SK-N-SH (cell line): ENCODE data around the gene IFITM1. TPM values are rescaled to one million over a fixed set of nuclear protein-coding genes. Genes with fewer than 3 reads are reported as not detected.

Experiments used
- CTCF ChIA-PET: fragments of 300-600, 350-600 bp; formaldehyde crosslinking; extraction: SDS; loops from one replicate; lab custom pipeline; 2021; lab: Yijun Ruan, JAX
- POLR2A ChIA-PET: fragments of 350-600 bp; sonication (Branson Sonifier 250); formaldehyde crosslinking; extraction: SDS; loops from one replicate; lab custom pipeline; 2020; ENCODE audit warnings: antibody characterized with exemption, inconsistent platforms; lab: Yijun Ruan, JAX
- DNase-seq: peaks from one replicate; pipeline ENCODE4 v3.0.0; 2012
- H2AFZ ChIP-seq: fragments of 200-600 bp; sonication (generic); 2 replicates; pipeline ENCODE4 v1.8.1; 2016; ENCODE audit warnings: antibody characterized with exemption, mild to moderate bottlenecking, low read depth
- H3F3A ChIP-seq: fragments of 200-600 bp; sonication (generic); replicated peaks from 2 replicates; pipeline ENCODE3; 2016; ENCODE audit warnings: antibody characterized with exemption, mild to moderate bottlenecking; ENCODE audit not compliant: insufficient read depth
- H3K27ac ChIP-seq, 2 experiments: fragments of 200-500 bp in 1 of 2; fragments of 200-600 bp in 1 of 2; sonication (Bioruptor generic) in 1 of 2; sonication (generic), shearing (Covaris generic) in 1 of 2; 2 replicates each; pipeline versions ENCODE4 v1.5.1 to v1.6.1; 2014 to 2016; ENCODE audit warnings: low read depth in 2 of 2, inconsistent platforms in 1 of 2, low read length in 1 of 2, mild to moderate bottlenecking in 1 of 2, mixed read lengths in 1 of 2
- H3K27me3 ChIP-seq: fragments of 200-600 bp; sonication (generic), shearing (Covaris generic); 2 replicates; pipeline ENCODE4 v1.6.1; 2016; ENCODE audit warnings: mixed run types; ENCODE audit not compliant: insufficient read depth
- H3K36me3 ChIP-seq, 2 experiments: fragments of 200-500 bp in 1 of 2; fragments of 200-600 bp in 1 of 2; sonication (Bioruptor generic) in 1 of 2; sonication (generic) in 1 of 2; replicated peaks in 1 of 2; 2 replicates each; pipeline versions ENCODE3 to v1.5.1; 2014 to 2016; ENCODE audit warnings: low read length in 1 of 2, mild to moderate bottlenecking in 1 of 2; ENCODE audit not compliant: insufficient read depth in 2 of 2, control insufficient read depth in 1 of 2
- H3K4me1 ChIP-seq, 2 experiments: fragments of 200-500 bp in 1 of 2; fragments of 200-600 bp in 1 of 2; sonication (Bioruptor generic) in 1 of 2; sonication (generic), shearing (Covaris generic) in 1 of 2; 2 replicates each; pipeline versions ENCODE4 v1.5.1 to v1.6.1; 2014 to 2016; ENCODE audit warnings: low read depth in 1 of 2, low read length in 1 of 2, mixed run types in 1 of 2; ENCODE audit not compliant: insufficient read depth in 2 of 2, control insufficient read depth in 1 of 2
- H3K4me2 ChIP-seq: fragments of 200-600 bp; sonication (generic), shearing (Covaris generic); 2 replicates; pipeline ENCODE4 v1.6.1; 2017; ENCODE audit warnings: mixed run types
- H3K4me3 ChIP-seq, 2 experiments: fragments of 200-500 bp in 1 of 2; fragments of 200-600 bp in 1 of 2; sonication (Bioruptor generic) in 1 of 2; sonication (generic), shearing (Covaris generic) in 1 of 2; 2 replicates each; pipeline versions ENCODE4 v1.5.1 to v1.8.1; 2014 to 2016; ENCODE audit warnings: low read depth in 2 of 2, inconsistent platforms in 1 of 2, low read length in 1 of 2, mild to moderate bottlenecking in 1 of 2, mixed read lengths in 1 of 2, moderate library complexity in 1 of 2
- H3K79me2 ChIP-seq: fragments of 200-600 bp; sonication (generic); 2 replicates; pipeline ENCODE4 v1.8.1; 2017; ENCODE audit warnings: mild to moderate bottlenecking; ENCODE audit not compliant: insufficient read depth
- H3K9ac ChIP-seq: fragments of 200-600 bp; sonication (generic); 2 replicates; pipeline ENCODE4 v1.6.1; 2017; ENCODE audit warnings: mixed run types
- H3K9me2 ChIP-seq: fragments of 200-600 bp; sonication (generic); 2 replicates; pipeline ENCODE4 v1.6.1; 2017; ENCODE audit warnings: mixed run types
- H3K9me3 ChIP-seq: fragments of 200-600 bp; sonication (generic); 2 replicates; pipeline ENCODE4 v1.6.1; 2017; ENCODE audit warnings: mixed run types, mild to moderate bottlenecking, moderate library complexity
- H4K20me1 ChIP-seq: fragments of 200-600 bp; sonication (generic); 2 replicates; pipeline ENCODE4 v1.6.1; 2017; ENCODE audit warnings: mild to moderate bottlenecking, mixed run types; ENCODE audit not compliant: insufficient read depth
- CHD2 ChIP-seq: fragments of 150-350 bp; IDR thresholded peaks from 2 replicates; pipeline ENCODE4 v1.6.1; 2018; ENCODE audit warnings: low read length; ENCODE audit not compliant: partially characterized antibody
- EZH2phosphoT487 ChIP-seq: fragments of 200-600 bp; sonication (generic); IDR thresholded peaks from 2 replicates; pipeline ENCODE4 v1.6.1; 2017; ENCODE audit warnings: low read depth, mixed run types, mild to moderate bottlenecking, antibody characterized with exemption, moderate library complexity, borderline replicate concordance
- GABPA ChIP-seq: IDR thresholded peaks from 2 replicates; pipeline ENCODE4 v1.4.0; 2012; ENCODE audit warnings: low read depth, mild to moderate bottlenecking
- GATA2 ChIP-seq: sonication (generic); formaldehyde crosslinking; IDR thresholded peaks from 2 replicates; pipeline ENCODE4 v1.5.0; 2020; ENCODE audit warnings: mild to moderate bottlenecking, missing genetic modification reagents
- MEF2A ChIP-seq: IDR thresholded peaks from 2 replicates; pipeline ENCODE4 v1.4.0; 2012; ENCODE audit warnings: low read depth, borderline replicate concordance
- MXI1 ChIP-seq: IDR thresholded peaks from 2 replicates; pipeline ENCODE4 v1.6.1; 2012; ENCODE audit warnings: mild to moderate bottlenecking, low read depth, low read length, improper control_type of control experiment
- NFIC ChIP-seq: IDR thresholded peaks from 2 replicates; pipeline ENCODE4 v1.4.0; 2012; ENCODE audit warnings: borderline replicate concordance
- RAD21 ChIP-seq: IDR thresholded peaks from 2 replicates; pipeline ENCODE4 v1.6.1; 2012; ENCODE audit warnings: mild to moderate bottlenecking, low read length
- RCOR1 ChIP-seq: fragments of 150-350 bp; IDR thresholded peaks from 2 replicates; pipeline ENCODE4 v1.6.1; 2017; ENCODE audit warnings: antibody characterized with exemption, low read length
- RFX5 ChIP-seq: IDR thresholded peaks from 2 replicates; pipeline ENCODE4 v1.6.1; 2012; ENCODE audit warnings: mild to moderate bottlenecking, improper control_type of control experiment, low read length
- SMC3 ChIP-seq: IDR thresholded peaks from 2 replicates; pipeline ENCODE4 v1.6.1; 2012; ENCODE audit warnings: low read depth, low read length, improper control_type of control experiment
- TAF1 ChIP-seq: IDR thresholded peaks from 2 replicates; pipeline ENCODE4 v1.6.1; 2012; ENCODE audit warnings: low read depth, mild to moderate bottlenecking, low read length, moderate library complexity, borderline replicate concordance
- TEAD4 ChIP-seq: IDR thresholded peaks from 2 replicates; pipeline ENCODE4 v1.4.0; 2012; ENCODE audit warnings: mild to moderate bottlenecking, borderline replicate concordance; ENCODE audit not compliant: insufficient read depth
- YY1 ChIP-seq: IDR thresholded peaks from 2 replicates; pipeline ENCODE4 v1.4.0; 2012; ENCODE audit warnings: low read depth, mild to moderate bottlenecking
- WGBS: methylation state at CpG from one replicate; pipeline ENCODE4 v1.1.6; 2017; ENCODE audit warnings: low lambda C conversion rate; 5-methylcytosine and 5-hydroxymethylcytosine counted together
- polyA plus RNA-seq, 3 experiments: library from polyadenylated mRNA; depleted of rRNA; stranded (reverse); fragments of >200 nt; gene quantifications; 2 replicates each; pipeline ENCODE4 v1.2.3, GENCODE V29; 2012
- TF ChIP-seq, protein P1 (sequence below): IDR thresholded peaks from 2 replicates; pipeline ENCODE4; 2012
- TF ChIP-seq, protein P2 (sequence below): IDR thresholded peaks from 2 replicates; pipeline ENCODE4 v1.4.0; 2012; ENCODE audit warnings: low read depth, borderline replicate concordance
- TF ChIP-seq, protein P3 (sequence below): IDR thresholded peaks from 2 replicates; pipeline ENCODE4 v1.4.0; 2012; ENCODE audit warnings: low read depth, borderline replicate concordance
- TF ChIP-seq, protein P4 (sequence below): IDR thresholded peaks from 2 replicates; pipeline ENCODE4 v1.6.1; 2012; ENCODE audit warnings: mild to moderate bottlenecking, low read depth, low read length, moderate library complexity
- TF ChIP-seq, protein P5 (sequence below): IDR thresholded peaks from 2 replicates; pipeline ENCODE4 v1.4.0; 2012; ENCODE audit warnings: low read depth

Gene IFITM1
- polyA plus RNA-seq, 1 of the 3 experiments (the other 2 are of a cell fraction) = 19.4 TPM

DNA sequence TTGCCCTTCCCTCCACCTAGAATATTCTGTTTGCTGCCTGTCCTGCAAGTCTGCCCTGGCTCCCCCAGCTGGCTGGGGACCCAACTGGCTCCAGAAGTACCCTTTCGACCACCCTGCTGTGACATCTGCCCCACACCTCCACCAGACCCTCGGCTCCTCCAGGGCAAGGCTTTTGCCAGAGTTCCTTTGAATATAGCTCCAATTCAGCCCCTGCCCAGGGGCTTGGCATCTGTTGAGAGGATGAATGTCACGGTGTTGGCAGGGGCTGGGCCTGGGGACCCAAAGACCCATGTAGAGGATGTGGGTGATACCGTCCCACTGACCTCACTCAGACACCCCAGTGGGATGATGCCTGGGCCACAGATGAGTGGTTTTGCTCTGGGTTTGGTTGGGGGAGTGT lies 31.7 kb upstream of the IFITM1 start:
- H3K27ac ChIP-seq = no peak overlapping the region
- no peaks in the 10 kb centered on the region for H3K4me1 ChIP-seq
- H3F3A ChIP-seq = no peaks in the 10 kb centered on the region
- CTCF ChIA-PET = interaction anchor here (4.1 kb wide), 1 partner anchor 31 kb away, joined by 16 read pairs; no protein-coding TSS in a partner anchor
- no peaks in the 10 kb centered on the region for H3K9me3 ChIP-seq
- POLR2A ChIA-PET = no interaction called here
- no peaks in the 10 kb centered on the region for H3K9me2 ChIP-seq
- TF ChIP-seq YY1 (no peak), SMC3 (no peak), RFX5 (no peak), MEF2A (no peak), CHD2 (no peak), MXI1 (no peak), RAD21 (no peak), GATA2 (CRISPR knock-in tag) (no peak), GABPA (no peak)
- TF ChIP-seq, protein P1, sequence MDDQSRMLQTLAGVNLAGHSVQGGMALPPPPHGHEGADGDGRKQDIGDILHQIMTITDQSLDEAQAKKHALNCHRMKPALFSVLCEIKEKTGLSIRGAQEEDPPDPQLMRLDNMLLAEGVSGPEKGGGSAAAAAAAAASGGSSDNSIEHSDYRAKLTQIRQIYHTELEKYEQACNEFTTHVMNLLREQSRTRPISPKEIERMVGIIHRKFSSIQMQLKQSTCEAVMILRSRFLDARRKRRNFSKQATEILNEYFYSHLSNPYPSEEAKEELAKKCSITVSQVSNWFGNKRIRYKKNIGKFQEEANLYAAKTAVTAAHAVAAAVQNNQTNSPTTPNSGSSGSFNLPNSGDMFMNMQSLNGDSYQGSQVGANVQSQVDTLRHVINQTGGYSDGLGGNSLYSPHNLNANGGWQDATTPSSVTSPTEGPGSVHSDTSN = no peak
- TF ChIP-seq, protein P2, sequence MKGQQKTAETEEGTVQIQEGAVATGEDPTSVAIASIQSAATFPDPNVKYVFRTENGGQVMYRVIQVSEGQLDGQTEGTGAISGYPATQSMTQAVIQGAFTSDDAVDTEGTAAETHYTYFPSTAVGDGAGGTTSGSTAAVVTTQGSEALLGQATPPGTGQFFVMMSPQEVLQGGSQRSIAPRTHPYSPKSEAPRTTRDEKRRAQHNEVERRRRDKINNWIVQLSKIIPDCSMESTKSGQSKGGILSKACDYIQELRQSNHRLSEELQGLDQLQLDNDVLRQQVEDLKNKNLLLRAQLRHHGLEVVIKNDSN = no peak
- peak; percentile 25 for DNase-seq
- H3K27me3 ChIP-seq = peaks cover 56% of the 10 kb centered on the region
- WGBS = 5% methylated on average over 4 of the region's 4 CpGs
- no peaks in the 10 kb centered on the region for H4K20me1 ChIP-seq
- no peak overlapping the region for H2AFZ ChIP-seq
- H3K79me2 ChIP-seq = no peaks in the 10 kb centered on the region
- no peak overlapping the region for H3K9ac ChIP-seq
- H3K4me3 ChIP-seq = no peak overlapping the region
- H3K36me3 ChIP-seq = no peaks in the 10 kb centered on the region
- no peak overlapping the region for H3K4me2 ChIP-seq

DNA sequence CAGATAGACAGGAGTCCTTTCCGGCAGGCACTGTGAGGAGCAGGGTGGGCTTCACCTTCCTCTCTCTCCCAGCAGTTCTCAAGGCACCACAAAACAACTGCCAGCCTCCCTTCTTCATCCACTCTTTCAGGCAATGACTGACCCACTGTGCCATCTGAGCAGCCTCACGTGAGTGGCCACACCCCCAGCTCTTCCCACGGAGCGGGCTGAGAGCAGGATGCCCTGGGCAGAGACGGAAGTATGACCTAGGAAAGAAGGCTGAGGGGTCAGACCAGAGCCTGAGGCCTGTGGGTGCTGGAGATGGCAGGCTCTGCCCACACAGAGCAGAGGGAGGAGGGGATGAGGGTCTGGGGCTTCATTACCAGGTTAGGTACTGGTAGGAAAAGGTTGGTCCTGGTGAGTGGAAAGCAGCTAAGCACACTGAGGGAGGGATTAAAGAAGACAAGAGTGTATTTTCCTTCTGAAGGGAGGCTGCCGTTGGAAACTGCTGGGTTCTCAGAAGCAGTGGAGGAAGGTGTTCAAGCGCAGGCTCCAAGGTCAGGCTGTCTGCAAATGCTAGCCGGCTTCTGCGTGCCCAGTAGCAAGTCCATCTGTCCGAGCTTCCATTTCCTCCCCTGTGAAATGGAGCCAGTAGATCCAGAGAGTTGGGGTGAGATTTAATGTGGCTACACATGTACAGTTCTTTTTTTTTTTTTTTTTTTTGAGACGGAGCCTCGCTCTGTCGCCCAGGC lies 31.0 kb upstream of the IFITM1 start:
- ChIA-PET CTCF (interaction anchor here (1.4 to 1.9 kb wide), 2 partner anchors 8 to 32 kb away, joined by 6 to 9 read pairs; no protein-coding TSS in a partner anchor), POLR2A (no interaction called here)
- H3K9ac ChIP-seq = no peak overlapping the region
- no peak overlapping the region for H2AFZ ChIP-seq
- H4K20me1 ChIP-seq = no peaks in the 10 kb centered on the region
- H3K27me3 ChIP-seq = peaks cover 51% of the 10 kb centered on the region
- no peaks in the 10 kb centered on the region for H3K9me3 ChIP-seq
- H3K4me1 ChIP-seq = peaks cover 0 to under 1% of the 10 kb centered on the region in 2 experiments; a peak in 1 of 4 replicates
- WGBS = 40% methylated on average over 12 of the region's 13 CpGs
- peak; percentile 40 for DNase-seq
- H3K27ac ChIP-seq = no peak overlapping the region
- H3F3A ChIP-seq = no peaks in the 10 kb centered on the region
- H3K9me2 ChIP-seq = no peaks in the 10 kb centered on the region
- no peaks in the 10 kb centered on the region for H3K79me2 ChIP-seq
- no peak overlapping the region for H3K4me3 ChIP-seq
- no peaks in the 10 kb centered on the region for H3K36me3 ChIP-seq
- no peak overlapping the region for H3K4me2 ChIP-seq
- TF ChIP-seq GATA2 (CRISPR knock-in tag) (no peak), TAF1 (no peak), NFIC (no peak), EZH2phosphoT487 (no peak), RCOR1 (no peak), TEAD4 (no peak)
- TF ChIP-seq, protein P3, sequence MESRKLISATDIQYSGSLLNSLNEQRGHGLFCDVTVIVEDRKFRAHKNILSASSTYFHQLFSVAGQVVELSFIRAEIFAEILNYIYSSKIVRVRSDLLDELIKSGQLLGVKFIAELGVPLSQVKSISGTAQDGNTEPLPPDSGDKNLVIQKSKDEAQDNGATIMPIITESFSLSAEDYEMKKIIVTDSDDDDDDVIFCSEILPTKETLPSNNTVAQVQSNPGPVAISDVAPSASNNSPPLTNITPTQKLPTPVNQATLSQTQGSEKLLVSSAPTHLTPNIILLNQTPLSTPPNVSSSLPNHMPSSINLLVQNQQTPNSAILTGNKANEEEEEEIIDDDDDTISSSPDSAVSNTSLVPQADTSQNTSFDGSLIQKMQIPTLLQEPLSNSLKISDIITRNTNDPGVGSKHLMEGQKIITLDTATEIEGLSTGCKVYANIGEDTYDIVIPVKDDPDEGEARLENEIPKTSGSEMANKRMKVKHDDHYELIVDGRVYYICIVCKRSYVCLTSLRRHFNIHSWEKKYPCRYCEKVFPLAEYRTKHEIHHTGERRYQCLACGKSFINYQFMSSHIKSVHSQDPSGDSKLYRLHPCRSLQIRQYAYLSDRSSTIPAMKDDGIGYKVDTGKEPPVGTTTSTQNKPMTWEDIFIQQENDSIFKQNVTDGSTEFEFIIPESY = no peak
- TF ChIP-seq, protein P4, sequence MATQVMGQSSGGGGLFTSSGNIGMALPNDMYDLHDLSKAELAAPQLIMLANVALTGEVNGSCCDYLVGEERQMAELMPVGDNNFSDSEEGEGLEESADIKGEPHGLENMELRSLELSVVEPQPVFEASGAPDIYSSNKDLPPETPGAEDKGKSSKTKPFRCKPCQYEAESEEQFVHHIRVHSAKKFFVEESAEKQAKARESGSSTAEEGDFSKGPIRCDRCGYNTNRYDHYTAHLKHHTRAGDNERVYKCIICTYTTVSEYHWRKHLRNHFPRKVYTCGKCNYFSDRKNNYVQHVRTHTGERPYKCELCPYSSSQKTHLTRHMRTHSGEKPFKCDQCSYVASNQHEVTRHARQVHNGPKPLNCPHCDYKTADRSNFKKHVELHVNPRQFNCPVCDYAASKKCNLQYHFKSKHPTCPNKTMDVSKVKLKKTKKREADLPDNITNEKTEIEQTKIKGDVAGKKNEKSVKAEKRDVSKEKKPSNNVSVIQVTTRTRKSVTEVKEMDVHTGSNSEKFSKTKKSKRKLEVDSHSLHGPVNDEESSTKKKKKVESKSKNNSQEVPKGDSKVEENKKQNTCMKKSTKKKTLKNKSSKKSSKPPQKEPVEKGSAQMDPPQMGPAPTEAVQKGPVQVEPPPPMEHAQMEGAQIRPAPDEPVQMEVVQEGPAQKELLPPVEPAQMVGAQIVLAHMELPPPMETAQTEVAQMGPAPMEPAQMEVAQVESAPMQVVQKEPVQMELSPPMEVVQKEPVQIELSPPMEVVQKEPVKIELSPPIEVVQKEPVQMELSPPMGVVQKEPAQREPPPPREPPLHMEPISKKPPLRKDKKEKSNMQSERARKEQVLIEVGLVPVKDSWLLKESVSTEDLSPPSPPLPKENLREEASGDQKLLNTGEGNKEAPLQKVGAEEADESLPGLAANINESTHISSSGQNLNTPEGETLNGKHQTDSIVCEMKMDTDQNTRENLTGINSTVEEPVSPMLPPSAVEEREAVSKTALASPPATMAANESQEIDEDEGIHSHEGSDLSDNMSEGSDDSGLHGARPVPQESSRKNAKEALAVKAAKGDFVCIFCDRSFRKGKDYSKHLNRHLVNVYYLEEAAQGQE = no peak
- TF ChIP-seq, protein P5, sequence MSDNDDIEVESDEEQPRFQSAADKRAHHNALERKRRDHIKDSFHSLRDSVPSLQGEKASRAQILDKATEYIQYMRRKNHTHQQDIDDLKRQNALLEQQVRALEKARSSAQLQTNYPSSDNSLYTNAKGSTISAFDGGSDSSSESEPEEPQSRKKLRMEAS = no peak
